Sigmoid colon (tissue), 7 donors: ENCODE results near the gene ARHGAP1. TPM values are rescaled to one million over a fixed set of nuclear protein-coding genes. Genes with fewer than 3 reads are reported as not detected.

Experiments used
- DNase-seq: peaks from one replicate; pipeline ENCODE4 v3.0.0-alpha.2; 2019
- H3K27ac ChIP-seq, 4 donors: fragments of 200-600 bp; sonication (generic); one replicate each; pipeline ENCODE4 v1.5.1; 2016 to 2019; ENCODE audit warnings: mild to moderate bottlenecking in 1 of 4
- H3K27me3 ChIP-seq, 3 donors: fragments of 200-600 bp; sonication (generic); one replicate each; pipeline ENCODE4 v1.5.1; 2019; ENCODE audit warnings: mild to moderate bottlenecking in 1 of 3
- H3K36me3 ChIP-seq, 4 donors: fragments of 200-600 bp; sonication (generic); one replicate each; pipeline ENCODE4 v1.5.1; 2016 to 2019
- H3K4me1 ChIP-seq, 4 donors: fragments of 200-600 bp; sonication (generic); one replicate each; pipeline ENCODE4 v1.5.1; 2017 to 2019
- H3K4me3 ChIP-seq, 4 donors: fragments of 200-600 bp; sonication (generic); one replicate each; pipeline ENCODE4 v1.5.1; 2017 to 2019; ENCODE audit warnings: mild to moderate bottlenecking in 2 of 4, moderate library complexity in 1 of 4
- H3K9me3 ChIP-seq, 4 donors: fragments of 200-600 bp in 3 of 4; sonication (generic) in 3 of 4; one replicate each; pipeline versions ENCODE4 v1.5.1 to v1.6.1; 2013 to 2019
- EP300 ChIP-seq, 4 donors: sonication (generic); formaldehyde crosslinking; IDR thresholded peaks; one replicate each; pipeline ENCODE4 v1.6.1; 2017; ENCODE audit warnings: antibody characterized with exemption in 4 of 4
- POLR2A ChIP-seq, 2 donors: fragments of 450-650 bp; IDR thresholded peaks; one replicate each; pipeline ENCODE4 v1.6.1; 2016; ENCODE audit warnings: antibody characterized with exemption in 2 of 2, mild to moderate bottlenecking in 2 of 2, moderate library complexity in 2 of 2
- POLR2AphosphoS5 ChIP-seq, 4 donors: sonication (generic); formaldehyde crosslinking; IDR thresholded peaks; one replicate each; pipeline ENCODE4 v1.6.1; 2017; ENCODE audit warnings: antibody characterized with exemption in 4 of 4
- WGBS, 2 donors: extraction: QIAGEN DNeasy Blood & Tissue Kit; methylation state at CpG; one replicate each; pipeline ENCODE4 v1.1.7; 2013; 5-methylcytosine and 5-hydroxymethylcytosine counted together
- intact Hi-C: fragments of 100-400 bp; cut with DNase I; formaldehyde crosslinking; loops from one replicate; pipeline ENCODE4 v1.15.1; 2023
- polyA plus RNA-seq, 3 donors: library from polyadenylated mRNA; stranded (reverse); fragments of 200-250 nt; gene quantifications; one replicate each; pipeline ENCODE4 v1.2.3, GENCODE V29; 2013
- total RNA-seq, 4 donors: library from RNA; depleted of rRNA; stranded (reverse); fragments of >200 nt; gene quantifications; one replicate each; pipeline ENCODE4 v1.1.0, GENCODE V29; 2016
- TF ChIP-seq, protein P1 (sequence below), 4 experiments: fragments of 450-650 bp in 3 of 4; fragments of 200-600 bp in 1 of 4; IDR thresholded peaks; one replicate each; pipeline ENCODE4 v1.5.1; 2016 to 2019; ENCODE audit warnings: antibody characterized with exemption in 4 of 4, mild to moderate bottlenecking in 3 of 4, moderate library complexity in 2 of 4
- donor health status: healthy with polysubstance abuse.
- donor health status: Bipolar disorder and iron deficiency.
- donor health status: healthy.

Gene ARHGAP1
- total and polyA plus RNA-seq, 7 donors: 25.0 to 78.2 (median 41.2) TPM

GRCh38 chr11:46737699-46738098 lies 37.3 kb upstream of the ARHGAP1 start:
- Histone ChIP-seq H3K27me3 (no peaks in the 10 kb centered on the region), H3K27ac (no peak overlapping the region), H3K4me1 (no peaks in the 10 kb centered on the region), H3K36me3 (peaks cover 0 to 19% (median 9%) of the 10 kb centered on the region in 4 donors), H3K9me3 (no peaks in the 10 kb centered on the region), H3K4me3 (no peak overlapping the region)
- intact Hi-C loops: no loop called here
- no peak for TF ChIP-seq POLR2AphosphoS5 (IDR thresholded peaks at IDR 0.05)
- no peak for TF ChIP-seq EP300 (IDR thresholded peaks at IDR 0.05)
- no peak for TF ChIP-seq POLR2A (IDR thresholded peaks at IDR 0.05)
- TF ChIP-seq, protein P1, sequence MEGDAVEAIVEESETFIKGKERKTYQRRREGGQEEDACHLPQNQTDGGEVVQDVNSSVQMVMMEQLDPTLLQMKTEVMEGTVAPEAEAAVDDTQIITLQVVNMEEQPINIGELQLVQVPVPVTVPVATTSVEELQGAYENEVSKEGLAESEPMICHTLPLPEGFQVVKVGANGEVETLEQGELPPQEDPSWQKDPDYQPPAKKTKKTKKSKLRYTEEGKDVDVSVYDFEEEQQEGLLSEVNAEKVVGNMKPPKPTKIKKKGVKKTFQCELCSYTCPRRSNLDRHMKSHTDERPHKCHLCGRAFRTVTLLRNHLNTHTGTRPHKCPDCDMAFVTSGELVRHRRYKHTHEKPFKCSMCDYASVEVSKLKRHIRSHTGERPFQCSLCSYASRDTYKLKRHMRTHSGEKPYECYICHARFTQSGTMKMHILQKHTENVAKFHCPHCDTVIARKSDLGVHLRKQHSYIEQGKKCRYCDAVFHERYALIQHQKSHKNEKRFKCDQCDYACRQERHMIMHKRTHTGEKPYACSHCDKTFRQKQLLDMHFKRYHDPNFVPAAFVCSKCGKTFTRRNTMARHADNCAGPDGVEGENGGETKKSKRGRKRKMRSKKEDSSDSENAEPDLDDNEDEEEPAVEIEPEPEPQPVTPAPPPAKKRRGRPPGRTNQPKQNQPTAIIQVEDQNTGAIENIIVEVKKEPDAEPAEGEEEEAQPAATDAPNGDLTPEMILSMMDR (IDR thresholded peaks at IDR 0.05): no peak
- 94 to 97% methylated on average over 11 of the region's 11 CpGs for WGBS, 2 donors
- no peak for DNase-seq

DNA sequence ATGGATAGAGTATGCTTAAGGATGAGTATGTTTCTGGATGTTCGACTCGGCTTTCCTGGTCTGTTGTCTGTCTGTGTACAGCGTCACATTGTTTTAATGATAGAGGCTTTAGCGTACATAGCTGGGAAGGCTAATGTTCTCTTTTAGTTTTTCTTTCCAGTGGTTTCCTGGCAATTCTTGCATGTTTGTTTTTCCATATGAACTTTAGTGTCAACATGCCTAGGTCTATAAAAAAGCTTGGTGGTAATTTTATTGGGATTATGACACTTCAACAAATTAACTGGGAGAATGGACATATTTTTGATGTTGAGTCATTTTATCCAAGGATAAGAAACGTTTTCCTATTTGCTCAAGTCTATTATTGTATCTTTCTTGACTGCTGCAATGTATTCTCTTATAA lies 36.2 kb upstream of the ARHGAP1 start:
- Histone ChIP-seq H3K27ac (no peak overlapping the region), H3K4me3 (no peak overlapping the region), H3K36me3 (peaks cover 0 to 9% (median 7%) of the 10 kb centered on the region in 4 donors), H3K9me3 (no peaks in the 10 kb centered on the region), H3K27me3 (no peaks in the 10 kb centered on the region), H3K4me1 (no peaks in the 10 kb centered on the region)
- TF ChIP-seq, protein P1 (IDR thresholded peaks at IDR 0.05): no peak
- TF ChIP-seq POLR2A (IDR thresholded peaks at IDR 0.05) (no peak), POLR2AphosphoS5 (IDR thresholded peaks at IDR 0.05) (no peak), EP300 (IDR thresholded peaks at IDR 0.05) (no peak)
- intact Hi-C loops: no loop called here
- DNase-seq: no peak
- 11 to 47% methylated on average over 5 of the region's 5 CpGs for WGBS, 2 donors

GRCh38 chr11:46736146-46736545 lies 35.7 kb upstream of the ARHGAP1 start:
- Histone ChIP-seq H3K9me3 (no peaks in the 10 kb centered on the region), H3K27me3 (no peaks in the 10 kb centered on the region), H3K4me1 (no peaks in the 10 kb centered on the region), H3K27ac (no peak overlapping the region), H3K4me3 (no peak overlapping the region), H3K36me3 (peaks cover 0 to 5% (median 2%) of the 10 kb centered on the region in 4 donors)
- TF ChIP-seq, protein P1 (IDR thresholded peaks at IDR 0.05): no peak
- DNase-seq: no peak
- intact Hi-C loops: no loop called here
- WGBS, 2 donors: 87 to 94% methylated on average over 7 of the region's 7 CpGs

DNA sequence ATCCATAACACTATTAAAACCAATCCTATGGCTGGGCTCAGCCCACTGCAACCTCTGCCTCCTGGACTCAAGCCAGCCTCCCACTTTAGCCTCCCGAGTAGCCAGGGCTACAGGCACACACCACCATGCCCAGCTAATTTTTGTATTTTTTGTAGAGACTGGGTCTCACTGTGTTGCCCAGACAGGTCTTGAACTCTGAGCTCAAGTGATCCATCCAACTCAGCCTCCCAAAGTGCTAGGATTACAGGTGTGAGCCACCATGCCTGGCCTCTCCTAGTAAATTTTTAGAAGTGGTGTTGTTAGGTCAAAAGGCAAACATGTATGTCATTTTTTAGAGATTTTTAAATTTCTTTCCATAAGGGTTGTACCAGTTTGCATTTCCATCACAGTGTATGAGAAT lies 32.8 kb upstream of the ARHGAP1 start:
- H3K27me3 ChIP-seq: no peaks in the 10 kb centered on the region
- intact Hi-C loops: no loop called here

GRCh38 chr11:46731545-46731944 lies 31.1 kb upstream of the ARHGAP1 start:
- intact Hi-C loops: no loop called here
- no peak for DNase-seq

More for the DNA sequence above, 32.8 kb upstream of the ARHGAP1 start:
- no peak overlapping the region for H3K27ac ChIP-seq
- TF ChIP-seq, protein P1 (IDR thresholded peaks at IDR 0.05): no peak
- TF ChIP-seq POLR2A (IDR thresholded peaks at IDR 0.05): no peak
- no peak for TF ChIP-seq EP300 (IDR thresholded peaks at IDR 0.05)
- no peak for TF ChIP-seq POLR2AphosphoS5 (IDR thresholded peaks at IDR 0.05)
- peak; percentile 12 for DNase-seq
- no peaks in the 10 kb centered on the region for H3K4me1 ChIP-seq
- WGBS, 2 donors: 84 to 86% methylated on average over 1 of the region's 1 CpG
- H3K36me3 ChIP-seq: no peaks in the 10 kb centered on the region
- H3K9me3 ChIP-seq: no peaks in the 10 kb centered on the region
- H3K4me3 ChIP-seq: no peak overlapping the region

More at GRCh38 chr11:46731545-46731944, 31.1 kb upstream of the ARHGAP1 start:
- Histone ChIP-seq H3K27me3 (no peaks in the 10 kb centered on the region), H3K9me3 (no peaks in the 10 kb centered on the region), H3K27ac (no peak overlapping the region), H3K4me3 (no peak overlapping the region), H3K4me1 (no peaks in the 10 kb centered on the region), H3K36me3 (no peaks in the 10 kb centered on the region)
- TF ChIP-seq POLR2AphosphoS5 (IDR thresholded peaks at IDR 0.05): no peak
- TF ChIP-seq, protein P1 (IDR thresholded peaks at IDR 0.05): no peak
- TF ChIP-seq EP300 (IDR thresholded peaks at IDR 0.05): no peak
- no peak for TF ChIP-seq POLR2A (IDR thresholded peaks at IDR 0.05)
- WGBS, 2 donors: 91 to 95% methylated on average over 4 of the region's 4 CpGs
